Skeletal muscle tissue (tissue), 4 donors: Measurements from ENCODE around the gene MYORG. TPM values are rescaled to one million over a fixed set of nuclear protein-coding genes. Genes with fewer than 3 reads are reported as not detected.

ENCODE experiments used
- H3K27ac ChIP-seq: one replicate; pipeline ENCODE4 v1.7.0; 2013; ENCODE audit warnings: mild to moderate bottlenecking, low read depth, low read length, inconsistent platforms
- H3K27me3 ChIP-seq, 3 donors: one replicate each; pipeline ENCODE4 v1.7.0; 2013; ENCODE audit warnings: low read length in 3 of 3; ENCODE audit not compliant: control insufficient read depth in 3 of 3, insufficient read depth in 3 of 3
- H3K36me3 ChIP-seq, 3 donors: one replicate each; pipeline ENCODE4 v1.7.0; 2013; ENCODE audit warnings: low read length in 3 of 3; ENCODE audit not compliant: control insufficient read depth in 3 of 3, insufficient read depth in 3 of 3
- H3K4me1 ChIP-seq, 3 donors: one replicate each; pipeline ENCODE4 v1.7.0; 2013; ENCODE audit warnings: low read length in 3 of 3, mild to moderate bottlenecking in 3 of 3; ENCODE audit not compliant: control insufficient read depth in 3 of 3, insufficient read depth in 3 of 3
- H3K4me3 ChIP-seq, 3 donors: one replicate each; pipeline ENCODE4 v1.7.0; 2013; ENCODE audit warnings: low read length in 3 of 3
- H3K9ac ChIP-seq, 3 donors: one replicate each; pipeline ENCODE4 v1.7.0; 2013; ENCODE audit warnings: low read length in 3 of 3, mild to moderate bottlenecking in 3 of 3, moderate library complexity in 2 of 3, low read depth in 1 of 3
- H3K9me3 ChIP-seq, 3 donors: one replicate each; pipeline ENCODE4 v1.7.0; 2013; ENCODE audit warnings: low read length in 3 of 3; ENCODE audit not compliant: control insufficient read depth in 3 of 3
- total RNA-seq: library from RNA; depleted of rRNA; stranded (reverse); fragments of >200 nt; gene quantifications from one replicate; pipeline ENCODE4 v1.2.3, GENCODE V29; 2014
- donor health status: Osteomylitis.

Gene MYORG
- total RNA-seq, 1 donor from 2014 or later, result 4.2 TPM

GRCh38 chr9:34403554-34404380 is 27.1 kb upstream of the MYORG start:
- no peaks in the 10 kb centered on the region for H3K9me3 ChIP-seq
- H3K4me3 ChIP-seq, result no peak overlapping the region
- H3K4me1 ChIP-seq, result peaks cover 0 to 6% (median 5%) of the 10 kb centered on the region in 3 donors
- H3K9ac ChIP-seq, result no peak overlapping the region
- H3K36me3 ChIP-seq, result peaks cover 43 to 54% (median 52%) of the 10 kb centered on the region in 3 donors
- H3K27me3 ChIP-seq, result no peaks in the 10 kb centered on the region
- no peak overlapping the region for H3K27ac ChIP-seq

- no peak overlapping the region for H3K9ac ChIP-seq
- no peaks in the 10 kb centered on the region for H3K27me3 ChIP-seq
- no peak overlapping the region for H3K4me3 ChIP-seq
- no peak overlapping the region for H3K27ac ChIP-seq
- no peaks in the 10 kb centered on the region for H3K9me3 ChIP-seq
- peaks cover 48 to 59% (median 55%) of the 10 kb centered on the region in 3 donors for H3K36me3 ChIP-seq
- H3K4me1 ChIP-seq, result peaks cover 0 to 6% (median 5%) of the 10 kb centered on the region in 3 donors
Measured at GRCh38 chr9:34400686-34401602, 24.2 kb upstream of the MYORG start.

GRCh38 chr9:34400275-34400674 is 23.6 kb upstream of the MYORG start:
- Histone ChIP-seq H3K9me3 (no peaks in the 10 kb centered on the region), H3K4me3 (no peak overlapping the region), H3K27me3 (no peaks in the 10 kb centered on the region), H3K36me3 (peaks cover 46 to 52% (median 50%) of the 10 kb centered on the region in 3 donors), H3K4me1 (peaks cover 0 to 6% (median 5%) of the 10 kb centered on the region in 3 donors), H3K9ac (no peak overlapping the region), H3K27ac (no peak overlapping the region)

GRCh38 chr9:34399729-34400128 is 23.0 kb upstream of the MYORG start:
- Histone ChIP-seq H3K27ac (no peak overlapping the region), H3K27me3 (no peaks in the 10 kb centered on the region), H3K9me3 (no peaks in the 10 kb centered on the region), H3K4me1 (peaks cover 0 to 6% (median 5%) of the 10 kb centered on the region in 3 donors), H3K36me3 (peaks cover 45 to 47% (median 47%) of the 10 kb centered on the region in 3 donors), H3K9ac (no peak overlapping the region), H3K4me3 (no peak overlapping the region)

- Histone ChIP-seq H3K36me3 (peaks cover 45 to 47% (median 47%) of the 10 kb centered on the region in 3 donors), H3K4me3 (no peak overlapping the region), H3K27ac (no peak overlapping the region), H3K27me3 (no peaks in the 10 kb centered on the region), H3K9ac (no peak overlapping the region), H3K9me3 (no peaks in the 10 kb centered on the region), H3K4me1 (peaks cover 0 to 6% (median 5%) of the 10 kb centered on the region in 3 donors)
Measured at GRCh38 chr9:34398875-34399274, 22.2 kb upstream of the MYORG start.

- Histone ChIP-seq H3K9ac (no peak overlapping the region), H3K27ac (no peak overlapping the region), H3K4me3 (no peak overlapping the region), H3K27me3 (no peaks in the 10 kb centered on the region), H3K36me3 (peaks cover 26 to 32% (median 31%) of the 10 kb centered on the region in 3 donors), H3K4me1 (peaks cover 0 to 5% (median 0%) of the 10 kb centered on the region in 3 donors), H3K9me3 (no peaks in the 10 kb centered on the region)
Measured at GRCh38 chr9:34396276-34397214, 19.8 kb upstream of the MYORG start.

GRCh38 chr9:34392511-34392910 is 15.8 kb upstream of the MYORG start:
- no peaks in the 10 kb centered on the region for H3K27me3 ChIP-seq
- H3K4me3 ChIP-seq, result no peak overlapping the region
- H3K9ac ChIP-seq, result no peak overlapping the region
- no peaks in the 10 kb centered on the region for H3K9me3 ChIP-seq
- H3K27ac ChIP-seq, result no peak overlapping the region
- peaks cover 0 to 2% (median under 1%) of the 10 kb centered on the region in 3 donors for H3K36me3 ChIP-seq
- H3K4me1 ChIP-seq, result peaks cover 0 to 5% (median 0%) of the 10 kb centered on the region in 3 donors

- no peak overlapping the region for H3K27ac ChIP-seq
- H3K27me3 ChIP-seq, result no peaks in the 10 kb centered on the region
- no peak overlapping the region for H3K4me3 ChIP-seq
- H3K9me3 ChIP-seq, result no peaks in the 10 kb centered on the region
- H3K9ac ChIP-seq, result no peak overlapping the region
- H3K36me3 ChIP-seq, result no peaks in the 10 kb centered on the region
- no peaks in the 10 kb centered on the region for H3K4me1 ChIP-seq
Measured at GRCh38 chr9:34387239-34387638, 10.5 kb upstream of the MYORG start.

GRCh38 chr9:34386656-34387055 is 10.0 kb upstream of the MYORG start:
- Histone ChIP-seq H3K9ac (no peak overlapping the region), H3K4me3 (no peak overlapping the region), H3K9me3 (no peaks in the 10 kb centered on the region), H3K36me3 (no peaks in the 10 kb centered on the region), H3K27ac (no peak overlapping the region), H3K27me3 (no peaks in the 10 kb centered on the region), H3K4me1 (no peaks in the 10 kb centered on the region)
